Memory B cell (primary cell): ENCODE data around the gene MAP4.

ENCODE experiments used
- ATAC-seq: fragments of 150-1000 bp; cut with Tn5 transposase; 2 replicates; pipeline ENCODE4 v1.10.0; 2021; ENCODE audit warnings: low read depth, mild to moderate bottlenecking, moderate library complexity
- DNase-seq, 2 donors: peaks; one replicate each; pipeline ENCODE4 v3.0.0; 2022; ENCODE audit warnings: low spot score in 2 of 2
- H3K27ac Mint-ChIP-seq: one replicate; pipeline ENCODE4 v1.8.0; 2022; ENCODE audit warnings: mild to moderate bottlenecking, moderate library complexity, mixed read lengths
- H3K27me3 Mint-ChIP-seq: one replicate; pipeline ENCODE4 v1.8.0; 2022; ENCODE audit warnings: mixed read lengths
- H3K36me3 Mint-ChIP-seq: one replicate; pipeline ENCODE4 v1.8.0; 2022; ENCODE audit warnings: mild to moderate bottlenecking, mixed read lengths
- H3K4me1 Mint-ChIP-seq: one replicate; pipeline ENCODE4 v1.8.0; 2022; ENCODE audit warnings: mixed read lengths
- H3K4me3 Mint-ChIP-seq: one replicate; pipeline ENCODE4 v1.8.0; 2022; ENCODE audit warnings: mild to moderate bottlenecking, moderate library complexity, mixed read lengths
- H3K9me3 Mint-ChIP-seq: one replicate; pipeline ENCODE4 v1.8.0; 2022; ENCODE audit warnings: mixed read lengths

The MAP4 gene

DNA sequence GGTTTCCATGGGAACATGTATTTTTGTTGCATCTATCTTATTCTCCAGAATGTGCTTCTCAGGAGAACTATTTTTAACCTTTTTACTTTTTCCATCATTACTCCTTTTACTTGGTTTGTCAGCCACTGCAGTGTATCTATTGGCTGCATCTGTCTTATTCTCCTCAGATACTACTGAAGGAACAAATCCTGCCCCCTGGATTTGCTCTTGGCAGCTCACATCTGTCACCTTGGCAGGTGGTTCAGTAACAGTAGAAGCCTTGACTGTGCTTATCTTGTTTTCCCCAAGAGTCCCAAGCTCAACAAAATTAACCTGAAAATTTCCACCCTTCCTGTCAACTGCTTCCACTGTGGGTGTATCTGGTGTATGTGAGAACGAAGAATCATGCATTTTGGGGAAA, 106.0 kb downstream of the MAP4 start:
- Mint-ChIP-seq H3K4me3 (no peak overlapping the region), H3K36me3 (peaks cover 36% of the 10 kb centered on the region), H3K27ac (no peak overlapping the region), H3K27me3 (no peaks in the 10 kb centered on the region), H3K4me1 (no peaks in the 10 kb centered on the region), H3K9me3 (no peaks in the 10 kb centered on the region)
- DNase-seq, result no peak
- no peak for ATAC-seq

DNA sequence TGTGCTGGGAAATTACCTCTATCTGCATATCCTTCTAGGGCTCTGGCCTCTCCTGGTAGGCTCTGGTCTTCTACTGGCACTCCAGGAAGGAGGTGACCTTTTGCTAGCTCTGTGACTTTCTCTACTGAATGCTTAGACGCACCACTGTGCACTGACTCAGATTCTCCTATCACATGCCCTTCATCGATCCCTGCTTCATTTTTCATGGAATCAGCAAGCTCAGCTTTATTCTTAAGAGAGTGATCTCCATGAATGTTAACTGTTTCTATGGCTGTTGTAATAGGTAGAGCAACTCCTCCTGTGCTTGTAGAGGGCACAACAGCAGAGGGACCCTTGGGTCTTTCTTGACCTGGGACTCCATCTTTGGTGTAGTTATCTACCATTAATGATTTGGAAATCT, 106.6 kb downstream of the MAP4 start:
- H3K27ac Mint-ChIP-seq, result no peak overlapping the region
- H3K36me3 Mint-ChIP-seq, result peaks cover 36% of the 10 kb centered on the region
- DNase-seq (no peak), ATAC-seq (no peak)
- H3K4me3 Mint-ChIP-seq, result no peak overlapping the region
- no peaks in the 10 kb centered on the region for H3K9me3 Mint-ChIP-seq
- no peaks in the 10 kb centered on the region for H3K27me3 Mint-ChIP-seq
- H3K4me1 Mint-ChIP-seq, result no peaks in the 10 kb centered on the region

DNA sequence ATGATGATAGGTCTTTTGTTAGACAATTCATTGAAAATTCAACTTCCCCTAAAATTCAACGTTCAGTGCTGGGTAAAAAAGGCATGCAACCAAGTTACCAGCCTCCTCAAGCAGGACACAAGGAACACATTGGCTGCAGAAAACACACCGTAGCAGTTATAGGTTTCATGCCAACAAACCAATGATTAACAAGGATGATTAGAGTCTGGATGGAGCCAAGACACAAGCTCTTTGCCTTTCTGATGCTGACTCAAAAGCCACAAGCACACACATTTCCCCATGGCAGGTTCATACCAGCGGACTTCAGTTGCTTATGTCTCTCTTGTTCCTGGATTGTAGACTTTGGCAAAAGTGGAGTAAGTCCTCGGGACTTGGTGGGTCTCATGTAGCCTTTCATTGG, 107.5 kb downstream of the MAP4 start:
- DNase-seq (no peak), ATAC-seq (no peak)
- Mint-ChIP-seq H3K4me1 (no peaks in the 10 kb centered on the region), H3K27me3 (no peaks in the 10 kb centered on the region), H3K9me3 (no peaks in the 10 kb centered on the region), H3K27ac (no peak overlapping the region), H3K36me3 (peaks cover 36% of the 10 kb centered on the region), H3K4me3 (no peak overlapping the region)

DNA sequence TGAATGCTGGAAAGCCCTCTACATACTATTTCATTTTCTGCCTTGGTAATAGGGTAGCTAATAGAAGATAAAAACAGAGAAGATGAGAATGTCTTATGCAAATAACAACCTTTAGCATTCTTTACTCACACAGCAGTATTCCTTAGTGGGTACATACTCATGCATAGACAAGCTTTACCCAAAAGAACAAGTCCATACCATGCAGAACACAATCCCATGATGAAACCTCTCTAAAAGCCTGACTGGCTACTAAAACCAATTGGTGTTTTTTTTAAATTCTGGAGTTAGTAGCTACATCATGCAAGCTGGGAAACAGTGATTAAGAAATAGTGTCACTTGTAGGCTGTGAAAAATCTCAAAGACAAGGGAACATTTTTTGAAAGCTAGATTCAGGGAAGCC, 108.4 kb downstream of the MAP4 start:
- no peaks in the 10 kb centered on the region for H3K4me1 Mint-ChIP-seq
- no peak for ATAC-seq
- H3K4me3 Mint-ChIP-seq, result no peak overlapping the region
- H3K27ac Mint-ChIP-seq, result no peak overlapping the region
- H3K9me3 Mint-ChIP-seq, result no peaks in the 10 kb centered on the region
- no peak for DNase-seq
- no peaks in the 10 kb centered on the region for H3K27me3 Mint-ChIP-seq
- H3K36me3 Mint-ChIP-seq, result peaks cover 38% of the 10 kb centered on the region

DNA sequence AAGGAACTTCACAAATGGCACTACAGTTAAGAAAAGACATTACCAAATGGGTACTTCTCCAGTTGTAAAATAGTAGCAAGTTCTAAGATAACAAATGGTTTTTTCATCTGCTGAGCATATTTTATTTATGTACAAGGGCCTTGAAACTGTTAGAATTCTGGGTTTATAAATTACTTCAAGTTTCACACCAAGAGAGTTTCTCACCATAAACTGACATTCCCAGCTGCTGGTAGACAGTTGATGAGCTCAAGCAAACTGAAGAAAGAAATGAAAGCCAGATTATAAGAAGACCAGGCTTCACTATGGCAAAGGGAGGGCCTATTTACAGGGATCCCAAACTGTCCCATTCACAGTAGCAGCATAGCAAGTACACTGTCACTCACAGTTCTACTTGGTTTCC, 113.5 kb downstream of the MAP4 start:
- peak overlapping the region; percentile 41 for H3K27ac Mint-ChIP-seq
- no peaks in the 10 kb centered on the region for H3K4me1 Mint-ChIP-seq
- H3K36me3 Mint-ChIP-seq, result peaks cover 19% of the 10 kb centered on the region
- H3K9me3 Mint-ChIP-seq, result no peaks in the 10 kb centered on the region
- ATAC-seq (no peak), DNase-seq (no peak)
- H3K27me3 Mint-ChIP-seq, result no peaks in the 10 kb centered on the region
- no peak overlapping the region for H3K4me3 Mint-ChIP-seq

DNA sequence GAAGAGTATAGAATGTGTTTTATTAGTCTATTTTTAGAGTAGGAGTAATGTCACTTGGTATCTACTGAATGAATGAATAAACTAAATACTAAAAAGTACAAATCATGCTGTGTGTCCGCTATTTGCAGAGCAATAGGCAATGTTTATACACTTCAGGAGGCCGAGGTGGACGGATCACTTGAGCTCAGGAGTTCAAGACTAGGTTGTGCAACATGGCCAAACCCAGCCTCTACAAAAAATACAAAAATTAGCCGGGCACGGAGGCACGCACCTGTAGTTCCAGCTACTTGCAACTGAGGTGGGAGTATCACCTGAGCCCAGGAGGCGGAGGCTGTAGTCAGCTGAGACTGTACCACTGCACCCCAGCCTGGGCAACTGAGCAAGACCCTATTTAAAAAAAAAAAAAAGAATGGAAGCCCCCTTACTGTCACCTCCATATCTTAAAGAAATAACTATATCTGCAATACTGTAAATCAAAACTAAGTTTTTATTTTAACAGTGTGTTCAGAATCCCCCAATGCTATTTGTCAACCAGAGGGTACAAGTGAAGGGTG, 114.9 kb downstream of the MAP4 start:
- H3K9me3 Mint-ChIP-seq, result no peaks in the 10 kb centered on the region
- no peak overlapping the region for H3K4me3 Mint-ChIP-seq
- ATAC-seq (no peak), DNase-seq (no peak)
- H3K4me1 Mint-ChIP-seq, result no peaks in the 10 kb centered on the region
- H3K27me3 Mint-ChIP-seq, result no peaks in the 10 kb centered on the region
- H3K36me3 Mint-ChIP-seq, result peaks cover 17% of the 10 kb centered on the region
- H3K27ac Mint-ChIP-seq, result no peak overlapping the region

DNA sequence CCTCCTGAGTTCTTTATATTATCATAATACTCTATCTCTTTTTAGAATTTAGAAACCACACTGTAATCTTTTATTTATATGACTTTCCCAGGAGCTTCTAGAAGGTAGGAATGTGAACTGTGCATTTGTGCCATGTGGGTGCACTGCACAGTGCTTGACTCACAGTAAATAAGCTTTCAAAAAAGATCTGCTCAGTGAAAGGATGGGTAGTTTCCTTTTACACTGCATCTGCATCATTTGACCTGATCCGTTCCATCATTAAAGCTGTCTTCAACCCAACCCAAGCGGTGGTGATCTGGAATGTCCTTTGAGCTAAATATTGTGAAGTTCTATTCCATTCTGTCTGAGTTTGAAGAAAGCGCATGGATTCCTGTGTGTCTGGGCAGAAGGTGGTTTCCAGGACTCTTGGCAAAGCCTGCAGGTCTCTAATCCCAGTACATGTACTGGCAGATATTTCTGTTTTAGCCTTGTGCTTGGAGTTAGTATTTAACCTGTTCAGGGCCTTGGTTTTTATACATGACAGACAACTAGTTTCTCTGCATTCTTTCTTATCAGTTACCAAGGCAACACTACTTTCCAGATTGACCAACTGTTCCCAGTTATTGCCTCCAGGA, 116.6 kb downstream of the MAP4 start:
- Mint-ChIP-seq H3K9me3 (no peaks in the 10 kb centered on the region), H3K4me3 (no peak overlapping the region), H3K4me1 (no peaks in the 10 kb centered on the region), H3K36me3 (peaks cover 13% of the 10 kb centered on the region), H3K27me3 (no peaks in the 10 kb centered on the region), H3K27ac (no peak overlapping the region)
- DNase-seq, result no peak
- ATAC-seq, result no peak

DNA sequence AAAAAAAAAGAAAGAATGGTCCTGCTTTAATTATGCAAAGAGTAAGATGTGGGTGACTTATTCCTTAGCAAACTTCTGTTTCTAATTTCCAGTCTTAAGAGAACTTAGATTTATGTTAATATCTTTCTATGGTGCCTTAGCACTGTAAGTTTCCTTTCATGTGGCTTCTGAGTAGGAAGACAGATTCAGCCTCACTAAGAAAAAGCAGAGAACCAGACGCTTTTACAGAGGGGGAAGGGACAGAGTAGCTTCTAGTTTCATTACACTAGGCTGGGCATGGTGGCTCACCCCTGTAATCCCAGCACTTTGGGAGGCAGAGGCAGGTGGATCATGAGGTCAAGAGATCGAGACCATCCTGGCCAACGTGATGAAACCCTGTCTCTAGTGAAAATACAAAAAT, 118.3 kb downstream of the MAP4 start:
- peaks cover 13% of the 10 kb centered on the region for H3K36me3 Mint-ChIP-seq
- no peaks in the 10 kb centered on the region for H3K27me3 Mint-ChIP-seq
- no peak overlapping the region for H3K27ac Mint-ChIP-seq
- H3K9me3 Mint-ChIP-seq, result no peaks in the 10 kb centered on the region
- no peak overlapping the region for H3K4me3 Mint-ChIP-seq
- DNase-seq (no peak), ATAC-seq (no peak)
- H3K4me1 Mint-ChIP-seq, result no peaks in the 10 kb centered on the region

DNA sequence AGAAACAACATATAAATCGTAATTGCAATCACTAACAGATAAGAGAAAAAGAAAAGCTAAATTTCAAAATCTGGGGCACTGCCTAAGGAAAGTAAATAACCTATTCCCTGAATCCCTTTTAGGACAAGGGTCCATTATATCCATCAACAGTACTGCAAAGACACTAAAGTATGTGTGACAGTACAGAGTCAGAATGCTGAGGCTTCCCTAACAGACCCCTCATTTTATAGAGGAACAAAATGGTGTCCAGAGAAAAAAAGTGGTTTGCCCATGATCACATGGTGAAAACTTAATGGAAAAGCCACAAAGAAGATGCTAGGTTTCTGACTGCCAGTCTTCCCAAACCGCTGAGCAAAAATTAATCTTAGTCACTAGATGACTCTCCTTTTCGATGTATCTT, 119.5 kb downstream of the MAP4 start:
- ATAC-seq, result no peak
- Mint-ChIP-seq H3K4me3 (no peak overlapping the region), H3K27me3 (no peaks in the 10 kb centered on the region), H3K9me3 (no peaks in the 10 kb centered on the region), H3K36me3 (peaks cover 16% of the 10 kb centered on the region), H3K27ac (no peak overlapping the region), H3K4me1 (no peaks in the 10 kb centered on the region)
- DNase-seq, result no peak

DNA sequence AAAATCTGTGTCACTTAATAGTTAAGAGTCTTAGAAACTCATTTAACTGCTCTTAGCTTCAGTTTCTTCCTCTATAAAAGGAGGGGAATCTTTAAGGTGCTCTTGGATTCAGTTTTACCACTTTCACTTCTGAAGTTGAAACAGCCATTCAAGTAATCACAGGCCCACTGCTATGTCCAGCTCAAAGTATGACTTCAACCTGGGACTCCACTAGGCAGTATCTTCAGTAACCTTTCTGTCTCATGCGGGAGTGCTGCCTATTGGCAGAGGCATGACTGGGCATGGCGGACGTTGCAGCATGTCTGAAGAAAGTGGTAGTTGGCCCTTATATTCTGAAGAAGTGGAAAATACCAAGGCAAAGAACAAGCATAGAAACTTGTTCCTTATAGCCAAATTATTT, 121.0 kb downstream of the MAP4 start:
- no peak overlapping the region for H3K27ac Mint-ChIP-seq
- no peak for ATAC-seq
- no peaks in the 10 kb centered on the region for H3K9me3 Mint-ChIP-seq
- no peak overlapping the region for H3K4me3 Mint-ChIP-seq
- no peak for DNase-seq
- no peaks in the 10 kb centered on the region for H3K4me1 Mint-ChIP-seq
- no peaks in the 10 kb centered on the region for H3K27me3 Mint-ChIP-seq
- peaks cover 16% of the 10 kb centered on the region for H3K36me3 Mint-ChIP-seq

DNA sequence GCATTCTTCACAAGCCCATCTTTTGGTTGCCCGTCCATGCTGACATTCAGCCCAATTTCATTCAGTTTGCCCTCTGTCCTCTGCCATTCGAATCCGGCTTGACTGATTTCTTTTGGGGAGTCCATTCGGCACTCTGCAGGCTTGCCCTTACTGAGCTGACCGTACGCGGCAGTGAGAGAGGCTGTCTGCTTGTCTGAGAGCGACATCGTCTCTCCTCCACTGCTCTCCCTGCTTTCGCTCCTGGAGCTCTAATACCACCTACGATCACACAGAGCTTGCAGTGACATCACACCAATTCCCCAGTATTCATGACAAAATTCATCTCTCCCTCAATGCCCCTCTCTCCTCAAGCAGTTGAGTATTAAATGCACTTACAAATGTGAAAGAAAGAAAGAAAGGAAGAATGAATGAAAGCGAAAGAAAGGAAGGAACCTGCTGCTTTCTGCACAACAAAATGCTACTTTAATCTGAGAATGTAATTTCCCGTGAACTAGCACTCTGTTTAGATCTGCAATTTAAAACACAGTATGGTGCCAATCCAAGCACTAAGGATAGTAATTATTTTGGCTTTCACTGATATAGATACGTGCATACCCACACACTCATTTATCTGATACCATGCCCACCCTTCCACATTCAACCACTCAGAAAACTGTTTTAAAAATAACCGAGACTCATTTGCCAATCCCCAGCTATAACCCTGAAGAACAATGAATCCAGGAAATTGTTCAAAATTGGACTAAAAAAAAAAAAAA, 123.8 kb downstream of the MAP4 start:
- Mint-ChIP-seq H3K9me3 (no peaks in the 10 kb centered on the region), H3K27ac (no peak overlapping the region), H3K4me3 (no peak overlapping the region), H3K27me3 (no peaks in the 10 kb centered on the region), H3K36me3 (peaks cover 18% of the 10 kb centered on the region), H3K4me1 (no peaks in the 10 kb centered on the region)
- no peak for ATAC-seq
- DNase-seq, result no peak

DNA sequence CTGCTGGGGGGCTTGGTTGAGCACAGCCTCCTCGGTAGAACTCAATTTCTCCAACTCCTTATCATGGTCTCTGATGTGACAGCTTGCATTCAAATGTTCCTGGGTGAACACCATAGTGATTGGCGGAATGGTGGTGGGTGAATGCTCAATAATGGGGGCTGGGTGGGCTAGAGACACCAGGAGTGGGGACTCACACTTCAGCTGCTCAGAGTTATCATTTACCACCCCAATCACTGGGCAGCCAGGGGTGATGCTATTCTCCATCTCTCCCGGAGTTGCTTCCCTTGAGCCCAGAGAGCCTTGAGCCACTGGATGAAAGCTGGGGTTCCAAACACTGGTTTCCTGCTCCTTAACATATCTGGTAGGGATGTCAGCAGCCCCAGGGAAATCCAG, 124.6 kb downstream of the MAP4 start:
- no peaks in the 10 kb centered on the region for H3K9me3 Mint-ChIP-seq
- no peak overlapping the region for H3K27ac Mint-ChIP-seq
- peaks cover 19% of the 10 kb centered on the region for H3K36me3 Mint-ChIP-seq
- no peaks in the 10 kb centered on the region for H3K27me3 Mint-ChIP-seq
- H3K4me3 Mint-ChIP-seq, result no peak overlapping the region
- DNase-seq, result no peak
- ATAC-seq, result no peak
- H3K4me1 Mint-ChIP-seq, result peaks cover 2% of the 10 kb centered on the region

DNA sequence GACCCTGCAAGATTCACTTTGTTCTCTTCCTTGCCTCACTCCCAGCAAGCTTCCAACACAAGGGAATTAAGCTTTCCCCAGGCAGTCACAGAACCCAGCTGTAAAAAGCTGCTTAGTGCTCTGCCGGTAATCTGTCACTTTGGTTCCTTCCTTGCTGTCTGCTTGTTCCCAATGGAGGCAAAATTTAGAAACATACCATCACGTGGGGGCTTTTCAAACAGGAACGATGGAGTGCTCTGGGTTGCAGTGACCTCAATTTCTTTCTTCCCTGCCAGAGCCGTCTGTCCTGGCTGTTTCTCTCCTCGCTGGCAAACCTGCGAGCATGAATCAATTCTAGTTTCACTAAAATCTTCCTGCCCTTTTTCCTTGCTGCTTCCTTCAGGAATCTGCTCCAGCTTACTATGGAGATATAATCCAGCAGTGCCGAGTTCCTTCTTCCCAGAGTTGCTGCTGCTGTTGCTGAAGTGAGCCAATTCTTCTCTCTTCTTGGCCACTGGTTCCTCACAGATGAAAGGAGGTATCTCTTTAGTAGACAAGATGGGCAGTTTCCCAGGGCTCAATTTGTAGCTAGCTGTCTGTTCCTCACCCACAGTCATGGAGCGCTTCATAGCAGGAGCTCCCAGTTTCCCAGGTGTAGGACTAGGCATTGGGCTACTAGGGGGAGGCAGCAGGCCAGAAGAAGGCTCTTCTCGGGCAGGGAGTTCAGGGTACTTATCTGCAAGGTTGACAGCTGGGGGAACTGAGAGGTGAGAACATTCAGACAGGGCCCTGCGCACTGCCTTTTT, 125.2 kb downstream of the MAP4 start:
- H3K27me3 Mint-ChIP-seq, result no peaks in the 10 kb centered on the region
- H3K36me3 Mint-ChIP-seq, result peaks cover 18% of the 10 kb centered on the region
- DNase-seq (no peak), ATAC-seq (no peak)
- H3K27ac Mint-ChIP-seq, result no peak overlapping the region
- H3K4me1 Mint-ChIP-seq, result peaks cover 4% of the 10 kb centered on the region
- no peaks in the 10 kb centered on the region for H3K9me3 Mint-ChIP-seq
- H3K4me3 Mint-ChIP-seq, result no peak overlapping the region

DNA sequence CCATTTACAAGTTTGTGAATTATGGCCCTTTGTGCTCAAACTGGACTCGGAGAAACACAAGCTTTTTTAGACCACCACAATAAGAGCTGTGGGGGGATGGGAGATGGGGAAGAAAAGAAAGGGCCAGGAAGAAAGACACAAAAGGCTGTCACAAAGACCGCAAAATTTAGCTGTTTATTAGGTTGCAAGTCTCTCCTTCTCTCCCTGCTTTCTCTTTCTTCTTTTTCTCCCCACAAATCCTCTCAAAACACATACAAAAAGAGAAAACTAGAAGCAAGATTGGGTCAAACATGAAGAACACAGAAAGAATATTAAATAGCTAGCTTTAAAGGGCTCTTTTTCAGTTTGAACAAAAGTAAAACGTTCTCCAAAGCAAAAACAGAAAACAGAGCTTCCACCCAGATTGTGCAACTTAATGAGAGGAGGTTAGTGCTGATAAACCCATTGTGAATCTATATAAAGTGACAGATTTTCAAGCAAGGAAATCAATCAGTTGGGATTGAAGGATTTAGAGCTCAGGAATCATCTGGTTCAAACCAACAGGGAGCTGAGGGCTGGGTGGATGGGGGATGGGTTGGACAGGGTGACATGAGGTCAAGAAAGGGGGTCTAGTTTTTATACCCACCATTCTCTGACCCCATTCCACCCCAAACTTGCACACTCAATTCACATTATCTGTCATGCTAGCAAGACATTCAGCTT, 125.9 kb downstream of the MAP4 start:
- Mint-ChIP-seq H3K27me3 (no peaks in the 10 kb centered on the region), H3K27ac (no peak overlapping the region), H3K4me1 (peaks cover 4% of the 10 kb centered on the region), H3K4me3 (no peak overlapping the region), H3K9me3 (no peaks in the 10 kb centered on the region), H3K36me3 (peaks cover 15% of the 10 kb centered on the region)
- DNase-seq, result no peak
- no peak for ATAC-seq
